ENCODE data around the gene NXPH1.

DNA sequence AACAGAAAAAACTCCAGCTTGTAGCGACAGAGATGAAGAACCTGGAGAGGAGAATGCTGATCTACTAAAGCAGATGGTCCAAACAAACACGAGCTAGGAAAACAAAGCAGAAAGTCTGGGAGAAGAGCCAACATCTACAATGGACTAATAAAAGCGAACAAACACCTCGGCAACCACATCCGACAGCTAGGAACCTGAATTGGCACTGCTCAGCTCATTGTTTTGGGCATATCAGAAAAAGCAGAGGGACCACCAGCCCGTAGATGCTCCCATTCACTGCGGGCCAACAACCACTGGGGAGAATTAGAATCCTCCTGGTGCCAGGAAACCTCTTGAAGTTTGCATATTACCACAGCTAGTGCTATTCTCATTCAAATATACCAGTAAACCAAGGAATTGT, 204.7 kb downstream of the NXPH1 start:
- TF ChIP-seq, protein P1, sequence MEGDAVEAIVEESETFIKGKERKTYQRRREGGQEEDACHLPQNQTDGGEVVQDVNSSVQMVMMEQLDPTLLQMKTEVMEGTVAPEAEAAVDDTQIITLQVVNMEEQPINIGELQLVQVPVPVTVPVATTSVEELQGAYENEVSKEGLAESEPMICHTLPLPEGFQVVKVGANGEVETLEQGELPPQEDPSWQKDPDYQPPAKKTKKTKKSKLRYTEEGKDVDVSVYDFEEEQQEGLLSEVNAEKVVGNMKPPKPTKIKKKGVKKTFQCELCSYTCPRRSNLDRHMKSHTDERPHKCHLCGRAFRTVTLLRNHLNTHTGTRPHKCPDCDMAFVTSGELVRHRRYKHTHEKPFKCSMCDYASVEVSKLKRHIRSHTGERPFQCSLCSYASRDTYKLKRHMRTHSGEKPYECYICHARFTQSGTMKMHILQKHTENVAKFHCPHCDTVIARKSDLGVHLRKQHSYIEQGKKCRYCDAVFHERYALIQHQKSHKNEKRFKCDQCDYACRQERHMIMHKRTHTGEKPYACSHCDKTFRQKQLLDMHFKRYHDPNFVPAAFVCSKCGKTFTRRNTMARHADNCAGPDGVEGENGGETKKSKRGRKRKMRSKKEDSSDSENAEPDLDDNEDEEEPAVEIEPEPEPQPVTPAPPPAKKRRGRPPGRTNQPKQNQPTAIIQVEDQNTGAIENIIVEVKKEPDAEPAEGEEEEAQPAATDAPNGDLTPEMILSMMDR (IDR thresholded peaks at IDR 0.05), result no peak
- TF ChIP-seq POLR2A (IDR thresholded peaks at IDR 0.05), result no peak

All from testis (tissue), 2 donors.